H1 (cell line): ENCODE results near the gene FRMD4A. TPM values are rescaled to one million over a fixed set of nuclear protein-coding genes. Genes with fewer than 3 reads are reported as not detected.

Experiments
- CTCF ChIA-PET: fragments of 300-600 bp; sonication (Branson Sonifier 250); formaldehyde crosslinking; loops from one replicate; lab custom pipeline; 2021; ENCODE audit not compliant: partially characterized antibody; lab: Charles Lee
- POLR2A ChIA-PET: fragments of 300-600 bp; sonication (Branson Sonifier 250); formaldehyde crosslinking; loops from one replicate; lab custom pipeline; 2021; ENCODE audit warnings: inconsistent platforms; ENCODE audit not compliant: partially characterized antibody; lab: Charles Lee
- DNase-seq, 2 experiments: peaks; one replicate each; pipeline versions ENCODE4 v3.0.0 to v3.0.0-alpha.2; 2010 to 2022; ENCODE audit warnings: low spot score in 2 of 2, low read depth in 1 of 2, mixed read lengths in 1 of 2
- FAIRE-seq: peaks from 2 replicates; lab custom pipeline; 2011; peaks lifted over from hg19 to GRCh38; lab: Jason Lieb, UNC
- H2AFZ ChIP-seq: 2 replicates; pipeline ENCODE4 v1.8.1; 2012; ENCODE audit warnings: low read length, inconsistent platforms
- H2AK5ac ChIP-seq: 2 replicates; pipeline ENCODE4 v1.6.1; 2013; ENCODE audit warnings: low read depth, low read length
- H2BK120ac ChIP-seq: replicated peaks from 2 replicates; pipeline ENCODE3; 2013; ENCODE audit warnings: low read depth, low read length, inconsistent platforms
- H2BK12ac ChIP-seq: 2 replicates; pipeline ENCODE4 v1.6.1; 2013; ENCODE audit warnings: low read depth, low read length
- H2BK15ac ChIP-seq: 2 replicates; pipeline ENCODE4 v1.6.1; 2013; ENCODE audit warnings: low read length
- H2BK20ac ChIP-seq: 2 replicates; pipeline ENCODE4 v1.6.1; 2013; ENCODE audit warnings: low read length
- H2BK5ac ChIP-seq: 2 replicates; pipeline ENCODE4 v1.6.1; 2013; ENCODE audit warnings: low read depth, low read length
- H3K14ac ChIP-seq: 2 replicates; pipeline ENCODE4 v1.6.1; 2013; ENCODE audit warnings: inconsistent platforms; ENCODE audit not compliant: insufficient read length
- H3K18ac ChIP-seq: 2 replicates; pipeline ENCODE4 v1.6.1; 2013; ENCODE audit warnings: low read length; ENCODE audit errors: extremely low read depth
- H3K23ac ChIP-seq: 2 replicates; pipeline ENCODE4 v1.6.1; 2013; ENCODE audit warnings: inconsistent platforms; ENCODE audit not compliant: insufficient read length
- H3K23me2 ChIP-seq: 2 replicates; pipeline ENCODE4 v1.6.1; 2013; ENCODE audit warnings: low read depth, low read length
- H3K27ac ChIP-seq: 2 replicates; pipeline ENCODE4 v1.6.1; 2011; ENCODE audit warnings: low read depth, low read length, inconsistent platforms
- H3K27me3 ChIP-seq, 4 experiments: replicated peaks in 1 of 4; 1 replicate in 1 of 4; 2 replicates in 3 of 4; pipeline versions ENCODE4 v1.6.1 to v1.8.1; 2011 to 2013; ENCODE audit warnings: low read length in 3 of 4, mild to moderate bottlenecking in 3 of 4, inconsistent platforms in 2 of 4, mixed read lengths in 2 of 4, moderate library complexity in 1 of 4; ENCODE audit not compliant: control insufficient read depth in 3 of 4, insufficient read depth in 3 of 4; ENCODE audit errors: extremely low read depth in 1 of 4
- H3K36me3 ChIP-seq, 4 experiments: 2 replicates each; pipeline versions ENCODE4 v1.6.1 to v1.8.1; 2011 to 2013; ENCODE audit warnings: mild to moderate bottlenecking in 4 of 4, low read length in 3 of 4, moderate library complexity in 2 of 4, control low read depth in 1 of 4, inconsistent platforms in 1 of 4; ENCODE audit not compliant: insufficient read depth in 4 of 4, control insufficient read depth in 2 of 4
- H3K4ac ChIP-seq: replicated peaks from 2 replicates; pipeline ENCODE3; 2013; ENCODE audit warnings: low read length, low read depth, mixed read lengths, inconsistent platforms; ENCODE audit not compliant: insufficient read length
- H3K4me1 ChIP-seq, 4 experiments: replicated peaks in 1 of 4; 1 replicate in 1 of 4; 2 replicates in 3 of 4; pipeline versions ENCODE4 v1.6.1 to v1.8.1; 2011 to 2013; ENCODE audit warnings: low read length in 3 of 4, inconsistent platforms in 2 of 4, mixed read lengths in 1 of 4; ENCODE audit not compliant: insufficient read depth in 4 of 4, control insufficient read depth in 3 of 4
- H3K4me2 ChIP-seq, 2 experiments: 2 replicates each; pipeline versions ENCODE4 v1.6.1 to v1.8.1; 2011 to 2013; ENCODE audit warnings: low read depth in 2 of 2, low read length in 2 of 2, control low read depth in 1 of 2, inconsistent platforms in 1 of 2, mild to moderate bottlenecking in 1 of 2; ENCODE audit not compliant: insufficient read depth in 1 of 2
- H3K4me3 ChIP-seq, 4 experiments: fragments of 200-600, 300-600 bp in 1 of 4; sonication (generic), shearing (Covaris generic), sonication (Bioruptor Twin) in 1 of 4; 2 replicates each; pipeline versions ENCODE4 v1.5.1 to v1.8.1; 2011 to 2016; ENCODE audit warnings: low read length in 4 of 4, low read depth in 3 of 4, control low read depth in 2 of 4, inconsistent platforms in 2 of 4, mild to moderate bottlenecking in 2 of 4, mixed read lengths in 1 of 4, moderate library complexity in 1 of 4; ENCODE audit not compliant: insufficient read depth in 2 of 4; ENCODE audit errors: extremely low read depth in 1 of 4
- H3K56ac ChIP-seq: replicated peaks from 2 replicates; pipeline ENCODE3; 2013; ENCODE audit warnings: low read depth, mild to moderate bottlenecking, mixed read lengths, low read length, inconsistent platforms; ENCODE audit not compliant: insufficient read length
- H3K79me1 ChIP-seq: 2 replicates; pipeline ENCODE4 v1.6.1; 2013; ENCODE audit warnings: low read depth, low read length, control low read depth
- H3K79me2 ChIP-seq, 2 experiments: 2 replicates each; pipeline versions ENCODE4 v1.6.1 to v1.8.1; 2012 to 2013; ENCODE audit warnings: low read length in 2 of 2, mild to moderate bottlenecking in 2 of 2, inconsistent platforms in 1 of 2; ENCODE audit not compliant: insufficient read depth in 2 of 2, control insufficient read depth in 1 of 2
- H3K9ac ChIP-seq, 4 experiments: replicated peaks in 1 of 4; 1 replicate in 1 of 4; 2 replicates in 3 of 4; pipeline versions ENCODE4 v1.6.1 to v1.8.1; 2011 to 2013; ENCODE audit warnings: low read depth in 3 of 4, low read length in 3 of 4, control low read depth in 2 of 4, mild to moderate bottlenecking in 2 of 4, moderate library complexity in 2 of 4, inconsistent platforms in 1 of 4; ENCODE audit errors: extremely low read depth in 1 of 4
- H3K9me3 ChIP-seq, 2 experiments: 2 replicates each; pipeline versions ENCODE4 v1.6.1 to v1.8.1; 2012 to 2013; ENCODE audit warnings: mild to moderate bottlenecking in 2 of 2, moderate library complexity in 2 of 2, control low read depth in 1 of 2, inconsistent platforms in 1 of 2, low read depth in 1 of 2, low read length in 1 of 2, mixed read lengths in 1 of 2; ENCODE audit not compliant: insufficient read depth in 2 of 2
- H4K20me1 ChIP-seq, 2 experiments: replicated peaks in 1 of 2; 2 replicates each; pipeline versions ENCODE3 to v1.8.1; 2011 to 2013; ENCODE audit warnings: inconsistent platforms in 2 of 2, low read length in 2 of 2, mild to moderate bottlenecking in 1 of 2; ENCODE audit not compliant: insufficient read depth in 2 of 2, control insufficient read depth in 1 of 2
- H4K5ac ChIP-seq: 2 replicates; pipeline ENCODE4 v1.6.1; 2013; ENCODE audit warnings: low read length, low read depth, mixed read lengths, inconsistent platforms; ENCODE audit not compliant: insufficient read length
- H4K8ac ChIP-seq: 2 replicates; pipeline ENCODE4 v1.8.0; 2013; ENCODE audit warnings: mild to moderate bottlenecking, moderate library complexity, low read length, inconsistent platforms; ENCODE audit not compliant: insufficient read depth; ENCODE audit errors: extremely low read depth
- H4K91ac ChIP-seq: replicated peaks from 2 replicates; pipeline ENCODE3; 2013; ENCODE audit warnings: low read length, mixed read lengths, inconsistent platforms; ENCODE audit not compliant: insufficient read length
- BACH1 ChIP-seq: IDR thresholded peaks from 2 replicates; pipeline ENCODE4 v1.6.1; 2012; ENCODE audit warnings: low read length, improper control_type of control experiment
- EGR1 ChIP-seq: IDR thresholded peaks from 2 replicates; pipeline ENCODE4 v1.6.1; 2011; ENCODE audit warnings: low read depth, low read length, borderline replicate concordance
- EP300 ChIP-seq, 2 experiments: IDR thresholded peaks; 1 replicate in 1 of 2; 2 replicates in 1 of 2; pipeline ENCODE4 v1.6.1; 2011 to 2012; ENCODE audit warnings: low read depth in 2 of 2, low read length in 2 of 2, mild to moderate bottlenecking in 2 of 2, borderline replicate concordance in 1 of 2, inconsistent platforms in 1 of 2, moderate library complexity in 1 of 2
- HDAC6 ChIP-seq: IDR thresholded peaks from one replicate; pipeline ENCODE4 v1.7.1; 2012; ENCODE audit warnings: low read depth, mild to moderate bottlenecking, inconsistent platforms, low read length, moderate library complexity
- NRF1 ChIP-seq: IDR thresholded peaks from 2 replicates; pipeline ENCODE4 v1.6.1; 2011; ENCODE audit warnings: mild to moderate bottlenecking, low read depth, low read length, improper control_type of control experiment
- RFX5 ChIP-seq: IDR thresholded peaks from 2 replicates; pipeline ENCODE4 v1.6.1; 2011; ENCODE audit warnings: low read depth, low read length, improper control_type of control experiment, borderline replicate concordance
- SAP30 ChIP-seq: fragments of 300-600 bp; sonication (generic); IDR thresholded peaks from 2 replicates; pipeline ENCODE4 v1.7.1; 2012; ENCODE audit warnings: low read length, moderate library complexity, mild to moderate bottlenecking, inconsistent platforms; ENCODE audit not compliant: insufficient read depth, insufficient replicate concordance
- YY1 ChIP-seq: IDR thresholded peaks from 2 replicates; pipeline ENCODE4 v1.6.1; 2011; ENCODE audit warnings: low read depth, mild to moderate bottlenecking, low read length
- WGBS, 2 experiments: shearing (Covaris generic) in 1 of 2; methylation state at CpG; one replicate each; pipeline versions ENCODE4 v1.1.6 to v1.1.7; 2013 to 2015; ENCODE audit warnings: low lambda C conversion rate in 2 of 2, mixed read lengths in 2 of 2, inconsistent platforms in 1 of 2, low coverage in 1 of 2, missing lambda C conversion rate in 1 of 2; ENCODE audit not compliant: insufficient replicate concordance in 2 of 2, insufficient coverage in 1 of 2, insufficient read length in 1 of 2; ENCODE audit errors: extremely low coverage in 1 of 2, missing lambda C conversion rate in 1 of 2; 5-methylcytosine and 5-hydroxymethylcytosine counted together
- polyA plus RNA-seq, 7 experiments: library from polyadenylated mRNA; depleted of rRNA in 3 of 7; stranded (reverse) in 5 of 7; unstranded in 2 of 7; fragments of >200 nt in 5 of 7; fragments of 200-250 nt in 2 of 7; gene quantifications; 1 replicate in 5 of 7; 2 replicates in 1 of 7; 4 replicates in 1 of 7; pipeline versions ENCODE4 v1.2.1 to v1.2.3, GENCODE V29; 2011 to 2013; ENCODE audit warnings: missing spikeins in 2 of 7, mixed read lengths in 2 of 7
- total RNA-seq: library from RNA; stranded (reverse); fragmentation: NEBNext Ultra II Directional; extraction: Animal tissue kit (Norgen Biotek cat#: 25700); gene quantifications from 2 replicates; pipeline ENCODE4 v1.2.1, GENCODE V29; 2021
- TF ChIP-seq, protein P1 (sequence below): IDR thresholded peaks from 2 replicates; pipeline ENCODE4 v1.6.1; 2012; ENCODE audit warnings: inconsistent platforms
- TF ChIP-seq, protein P2 (sequence below): IDR thresholded peaks from 2 replicates; pipeline ENCODE4 v1.6.1; 2011; ENCODE audit warnings: low read length, improper control_type of control experiment
- TF ChIP-seq, protein P3 (sequence below): IDR thresholded peaks from 2 replicates; pipeline ENCODE4 v1.6.1; 2012; ENCODE audit warnings: low read length, inconsistent platforms

Gene FRMD4A
- total and polyA plus RNA-seq, 2 of the 8 experiments (the other 6 are each of a cell fraction or from before 2014, with no cell fraction given), result 38.6 to 39.6 TPM

DNA sequence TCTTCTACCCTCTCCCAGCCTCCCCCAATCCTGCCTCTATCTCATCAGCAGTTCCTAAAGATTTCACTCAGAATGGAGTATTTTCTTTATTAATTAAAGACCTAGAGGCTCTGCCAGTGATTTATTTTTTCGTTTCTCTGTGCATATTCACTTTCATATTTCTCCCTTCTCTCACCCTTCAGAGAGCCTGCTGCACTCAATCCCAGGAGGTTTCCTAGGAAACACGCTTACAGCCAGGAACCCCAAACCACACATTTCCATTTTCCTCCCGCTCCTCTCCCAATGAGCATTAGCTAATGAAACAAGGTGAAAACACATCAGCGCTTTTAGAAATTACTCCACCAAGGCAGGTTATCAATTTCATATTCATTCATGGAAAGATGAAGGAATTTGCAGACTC lies 180.2 kb downstream of the FRMD4A start:
- Histone ChIP-seq H3K9ac (no peak overlapping the region), H2AK5ac (no peak overlapping the region), H3K79me2 (no peaks in the 10 kb centered on the region), H2AFZ (no peak overlapping the region), H3K18ac (no peak overlapping the region), H2BK5ac (no peak overlapping the region), H3K36me3 (no peaks in the 10 kb centered on the region), H3K14ac (no peak overlapping the region), H3K4me2 (no peak overlapping the region), H3K23me2 (no peaks in the 10 kb centered on the region), H4K20me1 (no peaks in the 10 kb centered on the region), H2BK15ac (no peak overlapping the region), H3K4me3 (no peak overlapping the region), H2BK12ac (no peak overlapping the region), H2BK20ac (no peak overlapping the region), H3K79me1 (no peaks in the 10 kb centered on the region), H3K4me1 (no peaks in the 10 kb centered on the region), H3K27ac (no peak overlapping the region), H4K8ac (no peak overlapping the region), H2BK120ac (no peak overlapping the region), H3K4ac (no peak overlapping the region), H3K56ac (no peak overlapping the region), H3K9me3 (no peaks in the 10 kb centered on the region; a peak in 1 of 4 replicates), H3K27me3 (no peaks in the 10 kb centered on the region), H3K23ac (no peak overlapping the region), H4K91ac (no peak overlapping the region), H4K5ac (no peak overlapping the region)
- ChIA-PET POLR2A (interaction anchor here (0.6 to 1.0 kb wide), 2 partner anchors 17 to 35 kb away, joined by 3 to 5 read pairs; no protein-coding TSS in a partner anchor), CTCF (no interaction called here)
- WGBS, 2 experiments, result 90% methylated on average over 4 of the region's 4 CpGs; no CpG with 5 or more reads in 1 of the 2 experiments
- FAIRE-seq (no peak), DNase-seq (no peak)
- no peak for TF ChIP-seq EP300 (IDR thresholded peaks at IDR 0.05; ENCODE audit: borderline replicate concordance in 1 of 2, low read depth in 2 of 2, low read length in 2 of 2)
- TF ChIP-seq SAP30, result no peak
- TF ChIP-seq NRF1, result no peak
- no peak for TF ChIP-seq EGR1
- TF ChIP-seq, protein P1, sequence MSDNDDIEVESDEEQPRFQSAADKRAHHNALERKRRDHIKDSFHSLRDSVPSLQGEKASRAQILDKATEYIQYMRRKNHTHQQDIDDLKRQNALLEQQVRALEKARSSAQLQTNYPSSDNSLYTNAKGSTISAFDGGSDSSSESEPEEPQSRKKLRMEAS, result no peak
- no peak for TF ChIP-seq YY1
- TF ChIP-seq HDAC6, result no peak
- TF ChIP-seq, protein P2, sequence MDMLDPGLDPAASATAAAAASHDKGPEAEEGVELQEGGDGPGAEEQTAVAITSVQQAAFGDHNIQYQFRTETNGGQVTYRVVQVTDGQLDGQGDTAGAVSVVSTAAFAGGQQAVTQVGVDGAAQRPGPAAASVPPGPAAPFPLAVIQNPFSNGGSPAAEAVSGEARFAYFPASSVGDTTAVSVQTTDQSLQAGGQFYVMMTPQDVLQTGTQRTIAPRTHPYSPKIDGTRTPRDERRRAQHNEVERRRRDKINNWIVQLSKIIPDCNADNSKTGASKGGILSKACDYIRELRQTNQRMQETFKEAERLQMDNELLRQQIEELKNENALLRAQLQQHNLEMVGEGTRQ, result no peak
- no peak for TF ChIP-seq BACH1
- no peak for TF ChIP-seq RFX5
- TF ChIP-seq, protein P3, sequence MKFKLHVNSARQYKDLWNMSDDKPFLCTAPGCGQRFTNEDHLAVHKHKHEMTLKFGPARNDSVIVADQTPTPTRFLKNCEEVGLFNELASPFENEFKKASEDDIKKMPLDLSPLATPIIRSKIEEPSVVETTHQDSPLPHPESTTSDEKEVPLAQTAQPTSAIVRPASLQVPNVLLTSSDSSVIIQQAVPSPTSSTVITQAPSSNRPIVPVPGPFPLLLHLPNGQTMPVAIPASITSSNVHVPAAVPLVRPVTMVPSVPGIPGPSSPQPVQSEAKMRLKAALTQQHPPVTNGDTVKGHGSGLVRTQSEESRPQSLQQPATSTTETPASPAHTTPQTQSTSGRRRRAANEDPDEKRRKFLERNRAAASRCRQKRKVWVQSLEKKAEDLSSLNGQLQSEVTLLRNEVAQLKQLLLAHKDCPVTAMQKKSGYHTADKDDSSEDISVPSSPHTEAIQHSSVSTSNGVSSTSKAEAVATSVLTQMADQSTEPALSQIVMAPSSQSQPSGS, result no peak
